ENCODE results near the gene OR2Z1.

The OR2Z1 gene, protein sequence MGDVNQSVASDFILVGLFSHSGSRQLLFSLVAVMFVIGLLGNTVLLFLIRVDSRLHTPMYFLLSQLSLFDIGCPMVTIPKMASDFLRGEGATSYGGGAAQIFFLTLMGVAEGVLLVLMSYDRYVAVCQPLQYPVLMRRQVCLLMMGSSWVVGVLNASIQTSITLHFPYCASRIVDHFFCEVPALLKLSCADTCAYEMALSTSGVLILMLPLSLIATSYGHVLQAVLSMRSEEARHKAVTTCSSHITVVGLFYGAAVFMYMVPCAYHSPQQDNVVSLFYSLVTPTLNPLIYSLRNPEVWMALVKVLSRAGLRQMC

DNA sequence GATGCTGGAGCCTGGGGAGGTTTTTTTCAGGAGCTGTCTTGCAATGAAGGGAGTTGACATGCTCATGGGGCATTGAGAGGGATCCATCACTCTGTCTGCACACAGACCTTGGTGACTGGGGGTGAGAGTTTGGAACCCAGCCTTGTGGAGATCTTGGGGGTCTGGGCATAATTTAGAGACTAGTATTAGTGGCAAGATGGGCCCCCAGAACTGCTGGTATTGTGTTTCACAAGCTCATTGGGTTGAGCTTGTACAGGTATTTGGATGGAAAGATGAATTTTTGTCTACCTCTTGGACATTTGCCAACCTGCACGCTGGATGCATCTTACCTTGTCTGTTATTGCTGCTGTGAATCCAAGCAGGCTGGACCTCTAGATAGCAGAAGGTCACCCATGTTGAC, at the start of gene OR2Z1:
OR2Z1 (plus strand) TSS at position 301 of the 400 bp plus-strand sequence. CDS start 9,395 bp downstream, outside the sequence.
- no peak for DNase-seq (ENCODE audit: extremely low read depth, insufficient read length)
- TF ChIP-seq, protein P1, sequence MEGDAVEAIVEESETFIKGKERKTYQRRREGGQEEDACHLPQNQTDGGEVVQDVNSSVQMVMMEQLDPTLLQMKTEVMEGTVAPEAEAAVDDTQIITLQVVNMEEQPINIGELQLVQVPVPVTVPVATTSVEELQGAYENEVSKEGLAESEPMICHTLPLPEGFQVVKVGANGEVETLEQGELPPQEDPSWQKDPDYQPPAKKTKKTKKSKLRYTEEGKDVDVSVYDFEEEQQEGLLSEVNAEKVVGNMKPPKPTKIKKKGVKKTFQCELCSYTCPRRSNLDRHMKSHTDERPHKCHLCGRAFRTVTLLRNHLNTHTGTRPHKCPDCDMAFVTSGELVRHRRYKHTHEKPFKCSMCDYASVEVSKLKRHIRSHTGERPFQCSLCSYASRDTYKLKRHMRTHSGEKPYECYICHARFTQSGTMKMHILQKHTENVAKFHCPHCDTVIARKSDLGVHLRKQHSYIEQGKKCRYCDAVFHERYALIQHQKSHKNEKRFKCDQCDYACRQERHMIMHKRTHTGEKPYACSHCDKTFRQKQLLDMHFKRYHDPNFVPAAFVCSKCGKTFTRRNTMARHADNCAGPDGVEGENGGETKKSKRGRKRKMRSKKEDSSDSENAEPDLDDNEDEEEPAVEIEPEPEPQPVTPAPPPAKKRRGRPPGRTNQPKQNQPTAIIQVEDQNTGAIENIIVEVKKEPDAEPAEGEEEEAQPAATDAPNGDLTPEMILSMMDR (IDR thresholded peaks at IDR 0.05; ENCODE audit: insufficient read depth, low read length, poor library complexity, severe bottlenecking): no peak
- no peak within 1 kb of the TSS for H3K4me3 ChIP-seq (replicated peaks; ENCODE audit: low read depth, low read length)
- no peaks in the 10 kb centered on the region for H3K36me3 ChIP-seq (ENCODE audit: control insufficient read depth, insufficient read depth, low read length)
- H3K27me3 ChIP-seq (replicated peaks; ENCODE audit: control insufficient read depth, insufficient read depth, low read length): no peaks in the 10 kb centered on the region

DNA sequence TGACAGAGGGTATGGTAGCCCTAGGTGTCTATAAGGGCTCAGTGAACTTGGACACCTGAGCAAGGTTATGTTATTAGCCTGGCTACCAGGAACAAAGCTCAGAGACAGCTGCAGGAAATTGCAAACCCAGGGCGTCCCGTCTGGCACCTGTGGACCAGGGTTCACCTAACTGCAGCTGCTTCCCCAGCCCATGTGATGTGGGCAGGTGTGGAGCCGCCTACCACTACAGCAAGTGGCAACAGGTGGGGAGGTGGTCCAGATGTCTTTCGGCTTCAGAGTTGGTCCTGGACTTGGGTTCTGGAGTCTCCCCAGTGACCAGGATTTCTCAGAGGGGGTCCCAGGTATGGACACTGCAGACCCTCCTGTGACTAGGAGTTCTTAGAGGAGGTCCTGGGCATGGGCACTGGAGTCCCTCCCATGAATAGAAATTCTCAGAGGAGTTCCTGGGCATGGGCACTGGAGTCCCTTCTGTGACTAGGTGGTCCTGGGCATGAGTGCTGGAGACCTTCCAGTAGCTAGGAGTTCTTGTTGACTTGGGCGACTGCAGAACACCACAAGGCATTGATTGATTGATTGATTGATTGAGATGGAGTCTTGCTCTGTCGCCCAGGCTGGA, 48.0 kb upstream of the OR2Z1 start:
- Histone ChIP-seq H3K4me3 (replicated peaks; ENCODE audit: low read depth, low read length) (no peak overlapping the region), H3K27me3 (replicated peaks; ENCODE audit: control insufficient read depth, insufficient read depth, low read length) (no peaks in the 10 kb centered on the region; the same call in 1 of the 2 replicates), H3K36me3 (ENCODE audit: control insufficient read depth, insufficient read depth, low read length) (no peaks in the 10 kb centered on the region)
- TF ChIP-seq, protein P1 (IDR thresholded peaks at IDR 0.05; ENCODE audit: insufficient read depth, low read length, poor library complexity, severe bottlenecking): no peak
- no peak for DNase-seq (ENCODE audit: extremely low read depth, insufficient read length)

DNA sequence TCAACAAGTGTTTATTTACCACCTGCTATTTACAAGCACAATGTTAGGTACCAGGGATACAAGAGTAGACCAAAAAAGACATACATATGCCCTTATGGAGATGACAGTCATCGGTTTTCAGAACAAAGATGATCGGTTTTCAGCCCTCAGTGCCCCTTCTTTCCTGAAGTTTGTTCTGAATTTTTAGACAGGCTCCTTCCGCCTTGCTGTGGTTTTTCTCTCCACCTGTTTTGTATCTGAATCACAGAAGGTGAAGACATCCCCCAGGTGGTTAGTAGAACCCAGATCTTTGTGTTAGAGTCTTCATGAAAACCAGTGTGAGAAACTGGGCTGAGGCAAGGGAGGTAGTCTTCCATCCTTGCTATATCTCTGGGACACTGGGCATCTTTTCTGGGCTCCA, 46.4 kb upstream of the OR2Z1 start:
- Histone ChIP-seq H3K27me3 (replicated peaks; ENCODE audit: control insufficient read depth, insufficient read depth, low read length) (no peaks in the 10 kb centered on the region; the same call in 1 of the 2 replicates), H3K36me3 (ENCODE audit: control insufficient read depth, insufficient read depth, low read length) (no peaks in the 10 kb centered on the region), H3K4me3 (replicated peaks; ENCODE audit: low read depth, low read length) (no peak overlapping the region)
- TF ChIP-seq, protein P1 (IDR thresholded peaks at IDR 0.05; ENCODE audit: insufficient read depth, low read length, poor library complexity, severe bottlenecking): no peak
- no peak for DNase-seq (ENCODE audit: extremely low read depth, insufficient read length)

DNA sequence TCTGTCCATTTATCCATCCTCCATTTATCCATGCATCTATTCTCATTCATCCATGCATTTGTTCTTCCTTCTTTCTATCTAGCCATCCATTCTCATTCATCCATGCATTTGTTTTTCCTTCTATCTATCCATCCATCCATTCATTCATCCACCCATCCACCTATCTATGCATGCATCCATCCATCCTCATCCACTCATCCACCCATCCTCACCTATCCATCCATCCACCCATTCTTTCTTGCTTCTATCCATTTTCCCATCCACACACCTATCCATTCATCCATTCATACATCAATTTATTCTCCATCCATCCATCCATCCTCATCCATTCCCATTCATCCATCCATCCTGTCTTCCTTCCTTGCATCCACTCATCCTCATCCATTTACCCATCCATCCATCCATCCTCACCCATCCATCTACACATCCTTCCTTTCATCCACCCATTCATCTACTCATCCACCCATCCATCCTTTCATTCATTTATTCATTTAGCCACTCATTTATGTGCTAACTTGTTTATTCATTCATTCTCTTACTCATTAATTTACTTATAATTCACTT, 43.1 kb upstream of the OR2Z1 start:
- TF ChIP-seq, protein P1 (IDR thresholded peaks at IDR 0.05; ENCODE audit: insufficient read depth, low read length, poor library complexity, severe bottlenecking): no peak

DNA sequence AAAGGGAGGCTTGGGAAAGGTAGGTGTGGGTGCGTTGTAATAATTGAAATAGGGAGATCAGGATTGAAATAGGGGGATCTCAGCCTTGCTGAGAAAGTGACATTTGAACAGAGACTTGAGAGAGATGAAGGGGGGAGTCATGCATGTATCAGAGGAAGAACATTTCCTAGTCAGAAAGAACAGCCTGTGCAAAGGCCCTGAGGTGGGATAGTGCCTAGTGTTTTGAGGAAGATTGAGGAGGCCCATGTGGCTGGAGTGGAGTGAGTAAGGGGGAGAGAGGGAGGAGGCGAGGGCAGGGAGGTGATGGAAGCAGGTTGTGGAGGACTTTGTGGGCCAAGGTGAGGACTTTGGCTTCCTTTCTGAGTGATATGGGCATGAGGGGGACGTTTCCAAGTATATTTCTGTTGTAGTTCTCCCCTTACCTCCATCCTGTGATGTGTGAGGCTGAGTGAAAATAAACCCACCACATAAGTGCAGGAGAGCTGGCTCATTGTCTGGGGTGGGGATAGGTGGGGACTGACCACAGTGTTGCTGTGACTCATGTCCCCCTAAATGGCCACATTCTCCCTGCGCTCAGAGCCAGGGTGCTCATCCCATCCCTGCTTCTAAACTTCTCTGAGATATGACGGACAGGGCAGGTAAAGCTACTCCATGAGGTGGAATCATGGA, 40.6 kb upstream of the OR2Z1 start:
- TF ChIP-seq, protein P1 (IDR thresholded peaks at IDR 0.05; ENCODE audit: insufficient read depth, low read length, poor library complexity, severe bottlenecking): no peak
- H3K27me3 ChIP-seq (replicated peaks; ENCODE audit: control insufficient read depth, insufficient read depth, low read length): no peaks in the 10 kb centered on the region
- no peak for DNase-seq (ENCODE audit: extremely low read depth, insufficient read length)
- H3K4me3 ChIP-seq (replicated peaks; ENCODE audit: low read depth, low read length): no peak overlapping the region
- H3K36me3 ChIP-seq (ENCODE audit: control insufficient read depth, insufficient read depth, low read length): no peaks in the 10 kb centered on the region

More for the DNA sequence above, 43.1 kb upstream of the OR2Z1 start:
- no peak overlapping the region for H3K4me3 ChIP-seq (replicated peaks; ENCODE audit: low read depth, low read length)
- no peaks in the 10 kb centered on the region; the same call in 1 of the 2 replicates for H3K27me3 ChIP-seq (replicated peaks; ENCODE audit: control insufficient read depth, insufficient read depth, low read length)
- no peaks in the 10 kb centered on the region for H3K36me3 ChIP-seq (ENCODE audit: control insufficient read depth, insufficient read depth, low read length)
- no peak for DNase-seq (ENCODE audit: extremely low read depth, insufficient read length)

All from GM06990 (cell line).